HG03558 (cell line): ENCODE results near the gene ERC1.
"Not testable (repeated sequence)": the region's sequence is repeated elsewhere in the genome, so short reads cannot be mapped to it uniquely, and the experiment has no call there.

Source experiments
- ATAC-seq: cut with Tn5 transposase; IDR thresholded peaks from one replicate; pipeline ENCODE4 v1.9.1; 2021; ENCODE audit warnings: moderate number of reproducible peaks; ENCODE audit not compliant: unreplicated experiment; ENCODE audit errors: extremely low read depth

ERC1 gene

DNA sequence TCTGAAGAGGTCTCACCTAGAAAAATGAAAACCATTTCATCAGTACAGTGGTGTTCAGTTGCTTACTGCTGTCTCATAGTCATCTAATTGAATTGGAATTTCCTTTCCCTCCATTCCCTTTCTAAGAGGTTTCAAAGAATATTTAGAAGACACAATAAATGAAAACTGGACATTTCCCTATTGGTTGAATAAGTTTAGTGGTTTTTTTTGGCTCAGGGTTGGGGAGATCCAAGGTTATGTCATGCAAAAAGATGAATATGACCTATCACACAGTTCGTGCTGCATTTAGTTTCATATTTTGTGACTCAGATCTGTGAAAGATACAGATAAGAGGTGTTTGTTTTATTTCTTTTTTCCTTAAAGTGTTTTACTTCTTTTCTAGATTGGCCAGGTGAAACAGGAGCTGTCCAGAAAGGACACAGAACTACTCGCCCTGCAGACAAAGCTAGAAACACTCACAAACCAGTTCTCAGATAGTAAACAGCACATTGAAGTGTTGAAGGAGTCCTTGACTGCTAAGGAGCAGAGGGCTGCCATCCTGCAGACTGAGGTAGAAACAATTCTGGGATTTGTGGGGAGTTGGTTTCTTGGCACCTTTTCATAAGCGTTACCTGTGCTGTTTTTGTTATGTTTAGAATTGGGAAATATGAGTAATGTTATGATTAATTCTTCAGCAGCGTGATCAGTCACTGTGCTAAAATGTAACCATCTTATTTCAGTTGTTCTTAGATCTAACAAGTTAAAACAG lies 124.6 kb downstream of the ERC1 start:
- ATAC-seq, result no peak

DNA sequence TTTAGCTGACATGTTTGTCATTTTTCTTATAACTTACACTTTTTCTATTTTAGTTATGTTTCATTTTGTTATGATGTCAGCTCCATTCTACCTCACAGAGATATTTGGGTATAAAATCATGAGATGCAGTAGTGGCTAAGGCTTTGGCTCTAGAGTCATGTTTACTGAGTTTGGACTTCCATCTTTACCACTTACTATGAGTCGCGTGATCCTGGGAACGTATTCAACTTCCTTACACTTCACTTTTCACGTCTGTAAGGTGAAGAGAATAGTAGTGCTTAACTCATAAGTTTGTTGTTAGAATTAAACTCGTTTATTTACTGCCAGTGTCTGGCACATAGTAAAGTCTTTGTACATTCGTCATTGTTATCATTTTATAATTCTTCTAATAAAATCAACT lies 126.3 kb downstream of the ERC1 start:
- no peak for ATAC-seq

DNA sequence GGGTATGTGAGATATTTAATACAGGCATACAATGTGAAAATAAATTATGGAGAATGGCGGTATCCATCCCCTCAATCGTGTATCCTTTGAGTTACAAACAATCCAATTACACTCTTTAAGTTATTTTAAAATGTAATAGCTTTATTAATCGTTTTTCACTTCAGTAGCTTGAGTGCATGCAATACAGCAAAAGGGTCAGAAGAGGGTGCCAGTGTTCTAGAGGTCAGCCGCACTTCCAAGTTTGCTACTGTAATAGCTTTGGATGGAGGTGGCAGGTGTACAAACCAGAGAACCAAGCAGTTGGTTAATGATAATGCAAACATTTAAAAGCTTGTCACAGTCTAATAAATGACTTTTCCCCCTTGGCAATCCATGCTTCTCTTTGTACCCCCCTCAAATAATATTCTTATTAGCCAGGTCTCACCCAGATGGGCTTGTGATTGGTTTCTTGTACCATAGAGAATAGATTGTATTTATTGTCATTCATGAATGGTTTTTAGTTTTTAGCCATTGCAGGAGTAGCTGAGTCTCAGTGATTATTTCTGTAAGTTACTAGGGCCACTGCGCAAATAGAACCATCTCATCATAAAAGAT lies 127.0 kb downstream of the ERC1 start:
- ATAC-seq, result no peak

DNA sequence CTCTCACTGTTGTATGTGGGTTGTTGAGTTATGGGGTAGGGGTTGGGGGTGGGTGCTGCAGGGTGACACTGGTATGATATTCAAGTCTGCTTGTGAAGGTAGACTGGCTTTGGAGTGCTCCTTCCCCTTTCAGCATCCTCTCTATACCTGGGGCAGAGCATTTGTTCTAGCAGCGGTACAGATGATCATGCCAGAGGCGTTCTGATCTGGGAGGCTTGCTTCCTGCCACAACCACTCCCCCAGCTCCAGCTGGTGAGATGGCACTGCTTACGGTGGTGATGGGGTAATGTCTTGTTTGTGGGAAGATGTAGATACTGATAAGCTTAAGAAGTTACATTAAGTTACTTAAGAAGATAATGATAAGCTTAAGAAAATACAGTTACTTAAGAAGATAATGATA lies 131.8 kb downstream of the ERC1 start:
- ATAC-seq, result no peak

DNA sequence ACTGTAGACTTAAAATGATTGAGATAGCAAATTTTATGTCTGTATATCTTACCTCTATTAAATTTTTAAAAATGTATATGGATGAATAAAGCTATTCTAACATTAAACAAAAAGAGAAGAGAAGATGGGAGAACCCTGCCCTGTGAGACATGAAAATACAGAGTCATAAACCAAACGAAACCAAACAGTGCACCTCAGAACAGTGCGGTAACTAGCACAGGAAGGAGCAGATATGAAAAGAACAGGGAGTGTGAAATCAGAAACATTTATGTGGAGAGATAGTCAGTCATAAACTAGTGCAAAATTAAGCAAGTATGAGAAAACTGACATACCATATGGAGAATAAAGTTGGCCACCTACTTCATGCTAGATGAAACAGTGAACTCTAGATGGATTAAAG lies 135.1 kb downstream of the ERC1 start:
- no peak for ATAC-seq

DNA sequence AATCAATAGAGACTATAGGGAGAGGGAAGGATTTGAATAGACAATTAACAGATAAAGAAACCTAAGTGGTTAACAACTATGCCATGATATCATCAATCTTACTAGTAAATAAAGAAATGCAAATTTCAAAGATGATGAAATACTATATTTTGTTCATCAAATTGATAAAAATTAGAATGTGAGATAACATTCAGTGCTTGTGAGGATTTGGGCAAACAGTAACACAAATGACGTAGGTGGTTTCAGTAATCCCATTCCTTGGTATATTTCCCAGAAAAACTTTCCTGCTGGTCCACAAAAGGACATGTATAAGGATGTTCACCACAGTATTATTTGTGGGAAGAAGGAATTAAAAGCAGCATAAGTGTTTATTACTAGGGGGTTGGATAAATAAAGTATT lies 136.0 kb downstream of the ERC1 start:
- ATAC-seq, result no peak

DNA sequence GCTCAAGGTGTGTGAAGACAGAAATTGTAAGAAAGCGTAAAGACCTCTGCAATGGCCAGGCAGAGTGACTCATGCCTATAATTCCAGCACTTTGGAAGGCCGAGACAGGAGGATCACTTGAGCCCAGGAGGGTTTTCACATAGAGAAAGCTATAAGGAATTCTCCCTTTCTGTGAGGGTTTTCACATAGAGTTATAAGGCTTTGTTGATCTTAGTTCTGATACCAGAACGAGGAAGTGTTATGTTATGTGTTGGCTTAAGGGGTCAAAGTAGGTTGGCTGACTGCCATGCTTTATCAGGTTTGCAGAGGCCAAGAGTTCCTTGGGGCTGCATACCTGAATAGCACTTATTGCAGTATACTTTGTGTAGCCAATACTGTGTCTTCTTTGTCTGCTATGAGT lies 139.1 kb downstream of the ERC1 start:
- no peak for ATAC-seq

DNA sequence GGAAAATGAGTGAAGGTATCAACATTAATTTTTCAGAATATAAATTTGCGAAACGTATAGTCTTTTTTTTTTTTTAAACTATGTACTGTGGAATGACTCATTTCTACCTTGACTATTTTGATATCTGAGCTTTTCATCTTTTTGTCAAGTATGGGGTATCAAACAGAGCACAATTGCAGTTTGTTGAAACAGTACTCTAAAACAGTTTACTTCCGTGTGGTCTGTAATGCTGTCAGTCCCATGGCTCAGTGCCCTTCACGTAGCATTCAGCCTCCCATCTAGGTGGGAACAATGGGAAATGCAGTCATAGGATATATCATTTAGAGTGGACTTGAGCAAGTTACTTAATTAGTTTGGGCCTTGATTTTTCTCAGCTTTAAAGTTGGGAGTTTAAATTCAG lies 139.5 kb downstream of the ERC1 start:
- no peak for ATAC-seq

DNA sequence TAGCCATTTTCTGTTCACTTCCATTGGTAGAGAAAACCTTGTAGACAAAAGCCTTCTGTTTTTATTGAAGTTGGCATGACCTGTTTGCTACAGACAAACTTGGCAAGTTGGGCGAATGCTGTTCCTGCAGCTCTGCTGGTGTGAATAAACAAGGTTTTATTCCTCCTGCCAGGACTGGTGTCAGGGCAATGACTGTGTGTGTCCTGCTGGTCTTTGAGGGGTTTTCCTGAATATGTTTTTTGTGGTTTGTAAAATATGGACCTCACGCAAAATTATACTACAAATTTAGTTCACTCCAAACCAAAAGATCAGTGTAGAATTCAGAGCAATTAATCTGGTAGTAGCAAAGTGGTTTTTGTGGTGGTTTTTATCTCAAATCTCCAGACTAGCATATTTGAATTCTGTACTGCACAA lies 140.8 kb downstream of the ERC1 start:
- no peak for ATAC-seq

DNA sequence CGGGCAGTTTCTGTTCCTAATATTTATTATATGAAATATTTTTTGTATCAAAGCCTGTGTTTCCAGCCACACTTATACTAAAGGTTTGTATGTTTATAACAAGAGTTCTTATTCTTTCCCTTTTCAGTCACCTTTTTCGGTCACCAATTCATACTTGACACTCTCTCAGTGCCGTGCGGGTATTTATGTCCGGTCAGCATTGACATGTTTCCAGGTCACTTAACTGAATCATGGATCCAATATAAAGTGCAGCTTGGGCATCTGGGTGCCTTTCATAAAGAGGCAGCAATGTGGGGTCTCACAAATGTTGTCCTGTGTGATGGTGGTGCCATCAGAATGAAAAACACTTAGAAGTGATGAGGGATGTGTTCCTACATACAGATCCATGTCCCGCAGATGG lies 141.3 kb downstream of the ERC1 start:
- ATAC-seq, result no peak

DNA sequence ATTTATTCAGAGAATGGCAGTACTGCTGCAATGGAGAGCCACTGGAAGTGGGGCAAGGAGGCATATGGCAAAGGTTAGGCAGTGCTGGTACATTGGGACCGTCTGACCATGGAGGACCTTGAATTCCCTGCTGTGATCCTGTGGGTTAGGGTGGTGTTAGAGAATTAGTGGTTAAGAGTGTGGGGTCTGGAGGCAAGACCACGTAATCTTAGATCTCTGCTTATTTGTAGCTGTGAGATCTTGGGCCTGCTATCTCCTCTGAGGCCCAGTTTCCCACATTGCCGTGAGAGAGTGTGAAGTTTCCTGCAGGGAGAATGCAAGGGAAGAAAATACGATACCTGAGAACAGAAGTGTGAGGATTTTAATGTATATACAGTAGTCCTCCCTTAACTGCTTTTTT lies 147.7 kb downstream of the ERC1 start:
- no peak for ATAC-seq

DNA sequence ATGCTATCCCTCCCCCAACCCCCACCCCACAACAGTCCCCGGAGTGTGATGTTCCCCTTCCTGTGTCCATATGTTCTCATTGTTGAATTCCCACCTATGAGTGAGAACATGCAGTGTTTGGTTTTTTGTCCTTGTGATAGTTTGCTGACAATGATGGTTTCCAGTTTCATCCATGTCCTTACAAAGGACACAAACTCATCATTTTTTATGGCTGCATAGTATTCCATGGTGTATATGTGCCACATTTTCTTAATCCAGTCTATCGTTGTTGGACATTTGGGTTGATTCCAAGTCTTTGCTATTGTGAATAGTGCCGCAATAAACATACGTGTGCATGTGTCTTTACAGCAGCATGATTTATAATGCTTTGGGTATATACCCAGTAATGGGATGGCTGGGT lies 155.7 kb downstream of the ERC1 start:
- not testable (repeated sequence) for ATAC-seq

DNA sequence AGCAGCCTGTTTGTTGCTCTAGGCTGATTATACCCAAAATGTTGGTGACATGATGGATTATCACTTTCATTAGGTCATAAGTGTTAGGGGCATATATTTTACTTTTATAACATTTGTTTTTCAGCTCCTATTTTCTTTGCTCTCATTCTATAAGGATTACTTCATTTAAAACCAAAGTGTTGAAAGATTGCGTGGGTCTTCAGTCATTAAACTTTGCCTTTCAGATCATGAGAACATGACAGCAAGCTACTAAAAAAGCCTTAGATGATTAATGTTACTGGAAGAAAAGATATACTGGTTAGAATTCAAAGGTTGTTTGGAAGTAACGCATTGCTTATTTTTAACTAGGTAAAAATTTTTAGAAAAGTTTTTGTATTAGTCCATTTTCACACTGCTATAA lies 156.8 kb downstream of the ERC1 start:
- ATAC-seq, result no peak

DNA sequence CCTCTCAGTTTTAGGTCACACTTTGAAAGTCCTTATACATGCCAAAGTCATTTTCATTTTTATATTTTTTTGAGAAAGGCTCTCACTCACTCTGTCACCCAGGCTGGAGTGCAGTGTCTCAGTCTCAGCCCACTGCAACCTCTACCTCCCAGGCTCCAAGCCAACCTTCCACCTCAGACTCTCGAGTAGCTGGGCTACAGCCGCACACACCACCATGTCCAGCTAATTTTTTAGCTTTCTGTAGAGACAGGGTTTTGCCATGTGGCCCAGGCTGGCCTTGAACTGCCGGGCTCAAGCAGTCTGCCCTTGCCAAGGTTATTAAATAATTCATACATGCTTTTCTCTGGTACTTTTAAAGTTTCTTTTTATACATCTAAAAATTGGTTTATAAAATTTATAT lies 166.0 kb downstream of the ERC1 start:
- ATAC-seq, result no peak

DNA sequence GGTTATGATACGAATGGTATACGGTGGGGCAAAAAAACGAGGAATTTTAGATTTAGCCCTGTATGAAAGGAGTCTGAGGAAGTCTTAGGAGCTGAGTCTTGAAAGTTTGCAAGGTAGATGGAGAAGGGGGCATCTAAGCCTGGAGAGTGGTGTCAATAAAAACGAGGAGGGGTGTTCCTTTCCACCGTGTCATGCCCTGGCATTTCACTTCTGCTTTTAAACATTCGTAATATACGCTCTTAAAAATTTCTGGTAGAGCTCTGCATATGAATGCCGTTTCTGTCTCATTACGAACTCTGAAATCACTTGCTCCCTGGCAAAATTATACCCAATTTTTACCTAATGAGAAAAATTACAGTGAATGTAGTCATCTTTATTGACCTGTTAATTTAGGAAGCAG lies 170.2 kb downstream of the ERC1 start:
- no peak for ATAC-seq

DNA sequence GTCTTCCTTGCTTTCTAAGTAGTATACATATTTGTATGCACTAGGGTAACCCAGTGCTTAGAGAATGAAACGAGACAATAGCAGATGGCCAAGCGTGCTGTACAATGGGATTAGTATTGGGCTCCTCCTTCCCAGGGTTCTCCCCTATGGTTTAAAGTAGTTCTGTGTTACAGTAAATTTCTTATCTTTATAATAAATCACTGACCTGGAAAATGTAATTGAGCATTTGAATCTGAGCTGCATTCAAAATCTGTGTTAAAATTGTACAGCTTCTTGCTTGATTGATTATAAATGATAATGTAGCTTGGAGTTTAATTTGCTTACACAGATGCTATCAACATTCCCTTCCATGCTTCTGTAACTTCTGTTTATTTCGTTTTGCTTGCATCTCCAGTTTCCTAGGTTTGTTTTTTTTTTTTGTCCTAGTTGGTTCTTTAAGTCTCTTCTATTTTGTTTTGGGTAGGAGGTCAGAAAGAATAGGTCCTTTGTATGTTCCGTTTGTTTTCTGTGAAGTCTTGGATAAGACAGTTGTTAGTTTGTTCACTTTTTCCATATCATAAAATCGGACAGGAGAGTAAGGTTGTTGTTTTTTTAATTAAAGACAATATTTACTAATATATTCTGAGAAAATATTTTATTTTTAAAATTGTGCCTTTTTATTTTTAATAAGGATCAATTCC lies 171.2 kb downstream of the ERC1 start:
- ATAC-seq, result no peak

DNA sequence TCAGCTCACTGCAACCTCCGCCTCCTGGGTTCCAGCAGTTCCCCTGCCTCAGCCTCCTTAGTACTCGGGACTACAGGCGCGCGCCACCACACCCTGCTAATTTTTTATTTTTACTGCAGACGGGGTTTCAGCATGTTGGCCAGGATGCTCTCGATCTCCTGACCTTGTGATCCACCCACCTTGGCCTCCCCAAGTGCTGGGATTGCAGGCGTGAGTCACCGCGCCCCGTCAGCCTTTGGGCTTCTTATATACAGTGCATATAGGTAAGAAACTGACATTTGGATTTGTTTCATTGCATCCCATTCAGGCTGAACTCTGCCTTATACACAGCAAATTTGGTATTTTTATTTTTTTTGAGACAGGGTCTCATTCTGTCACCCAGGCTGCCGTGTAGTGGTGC lies 176.8 kb downstream of the ERC1 start:
- ATAC-seq, result no peak

DNA sequence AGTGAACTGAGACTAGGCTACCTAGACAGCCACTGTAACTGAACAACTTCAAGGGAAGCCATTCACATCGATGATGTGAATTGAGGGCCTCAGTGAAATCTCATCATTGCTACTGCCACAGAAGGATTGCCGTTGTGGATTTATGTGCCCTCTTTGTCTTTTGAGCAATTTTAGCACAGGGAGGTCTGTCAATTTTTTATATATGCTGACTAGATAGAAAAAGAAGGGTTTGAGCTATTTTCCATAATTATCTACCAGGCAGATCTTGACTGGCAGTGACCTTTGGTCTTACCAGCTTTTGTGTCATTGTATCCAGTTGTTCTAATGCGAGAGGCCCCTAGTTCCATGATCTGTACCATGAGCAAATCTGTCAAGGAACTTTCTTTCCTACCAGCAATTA lies 179.4 kb downstream of the ERC1 start:
- ATAC-seq, result no peak

DNA sequence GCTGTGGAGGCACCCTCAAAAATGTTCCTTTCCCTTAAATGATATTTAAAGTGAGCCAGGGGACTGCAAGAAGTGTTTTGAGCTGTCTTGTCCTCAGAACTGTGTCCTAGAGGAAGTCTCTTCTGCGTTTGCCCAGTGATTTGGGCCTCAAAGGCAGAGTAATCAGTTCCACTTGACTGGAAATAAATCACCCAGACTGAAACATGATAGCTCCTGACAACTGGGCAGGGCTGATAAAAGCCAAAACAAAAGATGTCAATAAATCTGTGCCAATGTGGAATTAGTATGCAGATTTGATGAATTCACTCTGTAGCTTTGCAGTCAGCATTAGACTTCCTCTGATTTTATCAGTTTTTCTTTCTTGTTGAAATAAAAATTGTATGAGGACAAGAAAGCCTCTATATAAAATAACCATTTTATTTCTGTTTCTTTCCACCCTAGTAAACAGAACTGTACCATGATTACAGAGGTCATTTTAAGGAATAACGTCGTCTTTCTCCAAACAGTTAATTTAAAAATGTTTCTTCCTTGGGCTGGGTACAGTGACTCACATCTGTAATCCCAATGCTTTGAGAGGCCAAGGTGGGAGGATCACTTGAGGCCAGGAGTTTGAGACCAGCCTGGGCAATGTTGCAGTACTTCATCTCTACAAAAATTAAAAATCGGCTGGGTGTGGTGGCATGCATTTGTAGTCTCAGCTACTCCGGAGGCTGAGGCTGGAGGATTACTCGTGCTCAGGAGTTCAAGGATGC lies 180.8 kb downstream of the ERC1 start:
- ATAC-seq, result no peak

DNA sequence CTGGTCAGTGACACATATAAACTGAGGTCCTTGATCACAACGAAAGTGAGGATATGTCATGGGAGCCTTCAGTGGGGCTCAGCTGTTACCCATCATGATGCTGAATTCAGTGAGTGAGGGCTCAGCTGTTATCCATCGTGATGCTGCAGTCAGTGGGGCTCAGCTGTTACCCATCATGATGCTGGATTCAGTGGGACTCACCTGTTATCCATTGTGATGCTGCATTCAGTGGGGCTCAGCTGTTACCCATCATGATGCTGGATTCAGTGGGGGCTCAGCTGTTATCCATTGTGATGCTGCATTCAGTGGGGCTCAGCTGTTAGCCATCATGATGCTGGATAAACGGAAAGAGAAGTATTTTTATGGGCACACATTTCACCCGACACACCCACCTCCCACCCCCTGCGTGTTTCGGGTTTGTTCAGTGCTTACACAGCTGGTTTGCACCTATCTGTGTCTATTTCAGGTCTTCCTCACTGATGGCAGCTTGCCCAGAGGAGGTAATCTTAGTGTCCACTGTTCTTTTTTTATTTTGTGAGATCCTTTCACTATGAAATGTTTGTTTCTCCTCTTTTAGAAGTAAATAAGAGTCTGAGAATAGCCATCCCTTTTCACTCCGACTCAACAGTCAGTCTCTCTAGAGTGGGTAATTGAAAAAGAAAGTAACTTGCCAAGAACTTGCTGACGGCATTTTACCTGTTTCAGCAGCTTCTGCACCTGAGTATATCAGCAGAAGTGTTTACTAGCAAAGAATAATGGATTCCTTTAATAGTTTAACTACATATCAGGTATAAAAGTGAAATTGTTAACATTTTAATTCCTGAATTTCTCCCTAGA lies 183.0 kb downstream of the ERC1 start:
- no peak for ATAC-seq
